Measurements from ENCODE around the gene C19orf73.
"Not testable (repeated sequence)": the region's sequence is repeated elsewhere in the genome, so short reads cannot be mapped to it uniquely, and the experiment has no call there.

The C19orf73 gene

DNA sequence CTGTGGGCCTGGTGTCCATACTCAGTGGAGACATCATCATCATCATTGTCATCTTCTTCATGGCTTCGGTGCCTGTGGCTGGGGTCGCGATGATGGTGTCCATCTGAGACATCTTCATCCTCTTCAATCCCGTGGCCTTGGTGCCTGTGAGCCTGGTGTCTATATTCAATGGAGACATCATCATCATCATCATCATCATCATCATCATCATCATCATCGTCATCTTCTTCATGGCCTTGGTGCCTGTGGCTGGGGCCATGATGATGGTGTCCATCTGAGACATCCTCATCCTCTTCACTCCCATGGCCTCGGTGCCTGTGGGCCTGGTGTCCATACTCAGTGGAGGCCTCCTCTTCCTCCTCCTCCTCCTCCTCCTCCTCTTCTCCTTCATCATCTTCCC is 35.3 kb upstream of the C19orf73 start:
- Histone ChIP-seq H3K9me3 (replicated peaks; ENCODE audit: low read length) (no peaks in the 10 kb centered on the region), H3K36me3 (ENCODE audit: insufficient read depth, low read length) (no peaks in the 10 kb centered on the region), H3K4me3 (ENCODE audit: low read length) (no peak overlapping the region), H3K27me3 (ENCODE audit: control insufficient read depth, insufficient read depth, low read length) (no peaks in the 10 kb centered on the region), H3K9ac (ENCODE audit: low read depth, low read length) (no peak overlapping the region), H3K4me2 (ENCODE audit: low read length) (no peak overlapping the region), H3K4me1 (ENCODE audit: control insufficient read depth, insufficient read depth, low read length) (peaks cover 14% of the 10 kb centered on the region)

DNA sequence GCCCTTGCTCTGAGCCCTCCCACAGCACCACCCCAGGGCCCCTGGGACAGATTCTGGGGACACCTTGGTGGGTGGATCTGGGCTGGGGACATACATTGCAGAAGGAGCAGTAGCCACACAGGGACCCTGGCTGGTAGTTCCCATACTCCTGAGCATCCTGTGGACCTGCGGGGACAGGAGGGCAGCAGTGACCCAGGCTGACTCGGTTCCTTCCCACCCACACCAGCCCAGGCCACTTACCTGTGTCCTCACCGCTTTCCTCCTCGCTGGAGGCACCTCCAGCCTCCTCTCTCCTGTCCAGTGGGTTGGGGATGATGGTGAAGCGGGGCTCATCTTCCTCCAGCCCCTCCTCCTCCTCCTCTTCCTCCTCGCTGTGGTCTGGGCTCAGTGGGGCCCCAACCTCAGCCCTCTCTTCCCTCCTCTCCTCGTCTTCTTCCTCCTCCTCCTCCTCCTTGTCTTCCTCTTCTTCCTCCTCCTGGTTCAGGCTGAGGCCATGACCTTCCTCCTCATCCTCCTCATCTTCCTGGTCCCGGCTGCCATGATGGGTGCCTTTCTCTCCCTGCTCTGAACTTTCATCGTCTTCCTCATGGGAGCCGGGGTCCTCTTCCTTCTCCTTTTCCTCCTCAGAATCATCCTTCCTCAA is 34.3 kb upstream of the C19orf73 start:
- Histone ChIP-seq H3K27me3 (ENCODE audit: control insufficient read depth, insufficient read depth, low read length) (no peaks in the 10 kb centered on the region), H3K4me2 (ENCODE audit: low read length) (no peak overlapping the region), H3K9ac (ENCODE audit: low read depth, low read length) (no peak overlapping the region), H3K36me3 (ENCODE audit: insufficient read depth, low read length) (no peaks in the 10 kb centered on the region), H3K9me3 (replicated peaks; ENCODE audit: low read length) (no peaks in the 10 kb centered on the region), H3K4me1 (ENCODE audit: control insufficient read depth, insufficient read depth, low read length) (peaks cover 14% of the 10 kb centered on the region), H3K4me3 (ENCODE audit: low read length) (no peak overlapping the region)

DNA sequence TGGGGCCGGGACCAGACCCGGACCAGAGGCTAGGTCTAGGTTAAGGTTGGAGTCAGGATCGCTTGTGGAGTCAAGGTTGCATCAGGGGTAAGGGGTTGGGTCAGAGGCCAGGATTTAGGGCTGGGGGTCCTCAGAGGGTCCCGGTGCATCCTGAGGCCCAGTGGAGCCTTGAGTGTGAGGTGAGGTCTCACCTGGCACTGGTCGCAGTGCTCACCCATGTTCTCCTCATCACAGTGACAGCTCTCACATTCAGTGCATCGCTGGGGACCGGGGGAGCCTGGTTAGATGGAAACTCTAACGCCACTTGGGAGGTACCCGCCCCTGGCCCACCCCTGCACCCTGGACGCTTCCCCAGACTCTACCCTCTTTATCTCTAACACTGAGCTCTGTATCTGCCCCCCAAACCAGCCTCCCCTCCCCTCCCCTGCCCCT is 33.2 kb upstream of the C19orf73 start:
- H3K36me3 ChIP-seq (ENCODE audit: insufficient read depth, low read length), result no peaks in the 10 kb centered on the region
- no peak overlapping the region for H3K4me2 ChIP-seq (ENCODE audit: low read length)
- H3K4me1 ChIP-seq (ENCODE audit: control insufficient read depth, insufficient read depth, low read length), result peaks cover 13% of the 10 kb centered on the region
- H3K9ac ChIP-seq (ENCODE audit: low read depth, low read length), result no peak overlapping the region
- H3K9me3 ChIP-seq (replicated peaks; ENCODE audit: low read length), result no peaks in the 10 kb centered on the region
- H3K4me3 ChIP-seq (ENCODE audit: low read length), result no peak overlapping the region
- H3K27me3 ChIP-seq (ENCODE audit: control insufficient read depth, insufficient read depth, low read length), result no peaks in the 10 kb centered on the region

- Histone ChIP-seq H3K9me3 (replicated peaks; ENCODE audit: low read length) (no peaks in the 10 kb centered on the region), H3K4me3 (ENCODE audit: low read length) (no peak overlapping the region), H3K9ac (ENCODE audit: low read depth, low read length) (no peak overlapping the region), H3K4me2 (ENCODE audit: low read length) (peak overlapping the region; percentile 98), H3K4me1 (ENCODE audit: control insufficient read depth, insufficient read depth, low read length) (peaks cover 13% of the 10 kb centered on the region), H3K27me3 (ENCODE audit: control insufficient read depth, insufficient read depth, low read length) (no peaks in the 10 kb centered on the region), H3K36me3 (ENCODE audit: insufficient read depth, low read length) (no peaks in the 10 kb centered on the region)
Measured at GRCh38 chr19:49151267-49152118, 32.5 kb upstream of the C19orf73 start.

DNA sequence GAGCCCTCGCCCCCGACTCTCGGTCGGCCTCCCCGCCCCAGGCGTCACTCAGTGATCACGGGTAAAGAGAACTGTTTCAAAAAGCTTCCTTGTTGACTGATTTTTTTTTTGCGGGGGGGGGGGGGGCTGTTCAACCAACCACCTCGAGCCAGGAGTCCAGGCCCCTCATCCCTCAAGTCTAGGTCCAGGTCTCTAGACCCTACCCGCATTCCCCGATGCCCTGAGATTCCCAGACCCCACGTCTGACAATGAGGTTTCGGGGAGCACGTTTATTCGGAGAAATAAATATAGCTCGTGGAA is 32.0 kb upstream of the C19orf73 start:
- no peaks in the 10 kb centered on the region for H3K36me3 ChIP-seq (ENCODE audit: insufficient read depth, low read length)
- no peaks in the 10 kb centered on the region for H3K27me3 ChIP-seq (ENCODE audit: control insufficient read depth, insufficient read depth, low read length)
- no peaks in the 10 kb centered on the region for H3K9me3 ChIP-seq (replicated peaks; ENCODE audit: low read length)
- H3K9ac ChIP-seq (ENCODE audit: low read depth, low read length), result peak overlapping the region; percentile 84
- peak overlapping the region; percentile 87 for H3K4me3 ChIP-seq (ENCODE audit: low read length)
- H3K4me2 ChIP-seq (ENCODE audit: low read length), result peak overlapping the region; percentile 98
- peaks cover 17% of the 10 kb centered on the region for H3K4me1 ChIP-seq (ENCODE audit: control insufficient read depth, insufficient read depth, low read length)

GRCh38 chr19:49150106-49150943 is 31.4 kb upstream of the C19orf73 start:
- H3K4me3 ChIP-seq (ENCODE audit: low read length), result peak overlapping the region; percentile 87

DNA sequence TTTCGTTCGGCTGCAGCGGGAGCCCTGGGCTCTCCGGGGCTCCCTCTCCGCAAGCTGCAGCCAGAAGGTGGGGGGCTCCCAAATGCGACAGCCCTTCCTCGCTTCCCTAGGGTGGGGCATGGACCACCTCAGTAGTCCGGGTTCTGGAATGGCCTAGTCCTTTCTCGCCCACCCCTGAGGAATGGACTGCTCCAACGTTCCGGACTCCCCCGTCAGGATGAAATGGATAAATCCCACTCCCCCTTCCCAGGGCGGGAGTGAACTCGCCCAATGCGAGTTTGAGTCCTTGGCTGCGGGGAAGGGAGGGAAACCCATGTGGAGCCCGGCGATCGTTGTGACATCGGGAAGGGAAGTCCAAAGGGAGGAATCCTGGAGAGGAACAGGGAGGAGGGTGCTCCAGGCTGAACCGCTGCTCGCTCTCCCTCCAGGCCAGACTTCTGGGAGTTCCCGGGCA is 30.7 kb upstream of the C19orf73 start:
- Histone ChIP-seq H3K27me3 (ENCODE audit: control insufficient read depth, insufficient read depth, low read length) (no peaks in the 10 kb centered on the region), H3K4me1 (ENCODE audit: control insufficient read depth, insufficient read depth, low read length) (peaks cover 21% of the 10 kb centered on the region), H3K9ac (ENCODE audit: low read depth, low read length) (peak overlapping the region; percentile 84), H3K9me3 (replicated peaks; ENCODE audit: low read length) (no peaks in the 10 kb centered on the region), H3K4me3 (ENCODE audit: low read length) (peak overlapping the region; percentile 87), H3K4me2 (ENCODE audit: low read length) (peak overlapping the region; percentile 98), H3K36me3 (ENCODE audit: insufficient read depth, low read length) (no peaks in the 10 kb centered on the region)

More at GRCh38 chr19:49150106-49150943, 31.4 kb upstream of the C19orf73 start:
- Histone ChIP-seq H3K27me3 (ENCODE audit: control insufficient read depth, insufficient read depth, low read length) (no peaks in the 10 kb centered on the region), H3K9ac (ENCODE audit: low read depth, low read length) (peak overlapping the region; percentile 84), H3K9me3 (replicated peaks; ENCODE audit: low read length) (no peaks in the 10 kb centered on the region), H3K4me2 (ENCODE audit: low read length) (peak overlapping the region; percentile 98), H3K4me1 (ENCODE audit: control insufficient read depth, insufficient read depth, low read length) (peaks cover 21% of the 10 kb centered on the region), H3K36me3 (ENCODE audit: insufficient read depth, low read length) (no peaks in the 10 kb centered on the region)

DNA sequence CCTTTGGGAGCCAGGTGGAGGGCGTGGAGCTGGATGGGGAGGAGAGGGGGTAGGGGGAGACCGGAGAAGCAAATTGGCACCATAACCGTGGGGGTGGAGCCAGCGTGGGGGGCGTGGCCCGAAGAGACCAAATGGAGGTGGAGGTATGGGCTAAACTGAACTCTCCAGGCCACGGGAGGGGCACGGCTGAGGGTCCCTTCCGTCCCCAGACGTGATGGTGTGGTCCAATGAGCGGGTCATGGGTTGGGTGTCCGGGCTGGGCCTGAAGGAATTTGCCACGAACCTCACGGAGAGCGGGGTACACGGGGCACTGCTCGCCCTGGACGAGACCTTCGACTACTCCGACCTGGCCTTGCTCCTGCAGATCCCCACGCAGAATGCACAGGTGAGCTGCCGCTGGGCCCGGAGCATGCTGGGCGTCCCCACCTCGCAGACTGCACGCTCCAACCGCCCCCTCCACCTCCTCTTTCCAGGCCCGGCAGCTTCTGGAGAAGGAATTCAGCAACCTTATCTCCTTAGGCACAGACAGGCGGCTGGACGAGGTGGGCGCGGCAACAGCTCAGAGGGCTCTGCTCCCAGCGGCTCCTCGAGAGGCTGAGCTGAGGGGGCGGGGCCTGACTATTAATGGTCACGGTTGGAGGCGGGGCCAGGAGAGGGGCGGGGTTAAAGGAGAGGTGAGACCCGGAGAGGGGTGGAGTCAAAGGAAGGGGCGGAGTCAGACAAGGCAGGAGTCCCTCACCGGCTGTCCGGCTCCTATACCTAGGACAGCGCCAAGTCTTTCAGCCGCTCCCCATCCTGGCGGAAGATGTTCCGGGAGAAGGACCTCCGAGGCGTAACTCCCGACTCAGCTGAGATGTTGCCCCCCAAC is 30.1 kb upstream of the C19orf73 start:
- H3K4me3 ChIP-seq (ENCODE audit: low read length), result peak overlapping the region; percentile 87
- peak overlapping the region; percentile 84 for H3K9ac ChIP-seq (ENCODE audit: low read depth, low read length)
- H3K4me1 ChIP-seq (ENCODE audit: control insufficient read depth, insufficient read depth, low read length), result peaks cover 21% of the 10 kb centered on the region
- no peaks in the 10 kb centered on the region for H3K27me3 ChIP-seq (ENCODE audit: control insufficient read depth, insufficient read depth, low read length)
- peak overlapping the region; percentile 98 for H3K4me2 ChIP-seq (ENCODE audit: low read length)
- H3K36me3 ChIP-seq (ENCODE audit: insufficient read depth, low read length), result no peaks in the 10 kb centered on the region
- H3K9me3 ChIP-seq (replicated peaks; ENCODE audit: low read length), result no peaks in the 10 kb centered on the region

DNA sequence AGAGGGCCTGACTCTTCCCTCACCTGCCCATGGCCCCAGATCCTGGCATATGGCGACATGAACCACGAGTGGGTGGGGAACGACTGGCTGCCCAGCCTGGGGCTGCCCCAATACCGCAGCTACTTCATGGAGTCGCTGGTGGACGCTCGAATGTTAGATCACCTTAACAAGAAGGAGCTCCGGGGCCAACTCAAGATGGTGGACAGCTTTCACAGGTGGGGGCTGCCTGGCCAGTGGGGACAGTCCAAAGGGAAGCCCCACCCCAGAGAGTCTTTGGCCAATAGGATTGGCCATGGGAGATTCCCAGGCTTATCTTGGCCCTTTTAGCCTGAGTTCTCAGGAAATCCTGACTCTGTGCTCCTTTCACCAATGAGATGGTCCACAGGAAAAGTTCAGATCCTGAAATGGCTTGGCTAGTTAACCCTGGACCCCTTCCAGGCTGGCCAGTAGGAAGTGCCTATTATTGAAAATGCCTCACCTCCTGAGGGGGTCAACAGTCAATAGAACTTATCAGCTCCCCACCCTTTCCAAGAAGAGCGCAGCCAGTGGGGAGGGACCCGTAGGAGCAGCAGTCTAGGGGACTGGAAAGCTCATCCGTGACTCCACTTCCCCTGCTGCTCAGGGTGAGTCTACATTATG is 29.2 kb upstream of the C19orf73 start:
- H3K27me3 ChIP-seq (ENCODE audit: control insufficient read depth, insufficient read depth, low read length), result no peaks in the 10 kb centered on the region

GRCh38 chr19:49146408-49146770 is 27.4 kb upstream of the C19orf73 start:
- not testable (repeated sequence) for H3K4me3 ChIP-seq (ENCODE audit: low read length); H3K9me3 ChIP-seq (replicated peaks; ENCODE audit: low read length); H3K9ac ChIP-seq (ENCODE audit: low read depth, low read length); H3K36me3 ChIP-seq (ENCODE audit: insufficient read depth, low read length); H3K27me3 ChIP-seq (ENCODE audit: control insufficient read depth, insufficient read depth, low read length)
- peak overlapping the region; percentile 63 for H3K4me2 ChIP-seq (ENCODE audit: low read length)
- peaks cover 24% of the 10 kb centered on the region for H3K4me1 ChIP-seq (ENCODE audit: control insufficient read depth, insufficient read depth, low read length)

More for the DNA sequence above, 29.2 kb upstream of the C19orf73 start:
- H3K4me1 ChIP-seq (ENCODE audit: control insufficient read depth, insufficient read depth, low read length), result peaks cover 21% of the 10 kb centered on the region
- no peak overlapping the region for H3K4me3 ChIP-seq (ENCODE audit: low read length)
- H3K9me3 ChIP-seq (replicated peaks; ENCODE audit: low read length), result no peaks in the 10 kb centered on the region
- H3K36me3 ChIP-seq (ENCODE audit: insufficient read depth, low read length), result no peaks in the 10 kb centered on the region
- H3K9ac ChIP-seq (ENCODE audit: low read depth, low read length), result no peak overlapping the region
- H3K4me2 ChIP-seq (ENCODE audit: low read length), result no peak overlapping the region

Data from skeletal muscle satellite cell (primary cell).